H1 (cell line): ENCODE data around the gene TMEM151B. TPM values are rescaled to one million over a fixed set of nuclear protein-coding genes. Genes with fewer than 3 reads are reported as not detected.

Experiments used
- ATF2 ChIP-seq: IDR thresholded peaks from 2 replicates; pipeline ENCODE4 v1.6.1; 2012; ENCODE audit warnings: low read length, inconsistent platforms
- HDAC2 ChIP-seq, 2 experiments: fragments of 300-600 bp in 1 of 2; sonication (generic) in 1 of 2; IDR thresholded peaks; 2 replicates each; pipeline ENCODE4 v1.6.1; 2011 to 2012; ENCODE audit warnings: low read depth in 2 of 2, low read length in 2 of 2, mild to moderate bottlenecking in 2 of 2, moderate library complexity in 2 of 2, borderline replicate concordance in 1 of 2, inconsistent platforms in 1 of 2
- KDM5A ChIP-seq: fragments of 200-600 bp; IDR thresholded peaks from 2 replicates; pipeline ENCODE4 v1.7.1; 2012; ENCODE audit warnings: mild to moderate bottlenecking, low read length, inconsistent platforms, mixed read lengths
- POU5F1 ChIP-seq: IDR thresholded peaks from 2 replicates; pipeline ENCODE4 v1.6.1; 2011; ENCODE audit warnings: low read depth, mild to moderate bottlenecking, low read length, moderate library complexity
- RBBP5 ChIP-seq: IDR thresholded peaks from 2 replicates; pipeline ENCODE4 v1.7.1; 2012; ENCODE audit warnings: low read depth, mild to moderate bottlenecking, inconsistent platforms, low read length, moderate library complexity, borderline replicate concordance
- SAP30 ChIP-seq: fragments of 300-600 bp; sonication (generic); IDR thresholded peaks from 2 replicates; pipeline ENCODE4 v1.7.1; 2012; ENCODE audit warnings: low read length, moderate library complexity, mild to moderate bottlenecking, inconsistent platforms; ENCODE audit not compliant: insufficient read depth, insufficient replicate concordance
- polyA plus RNA-seq, 7 experiments: library from polyadenylated mRNA; depleted of rRNA in 3 of 7; stranded (reverse) in 5 of 7; unstranded in 2 of 7; fragments of >200 nt in 5 of 7; fragments of 200-250 nt in 2 of 7; gene quantifications; 1 replicate in 5 of 7; 2 replicates in 1 of 7; 4 replicates in 1 of 7; pipeline versions ENCODE4 v1.2.1 to v1.2.3, GENCODE V29; 2011 to 2013; ENCODE audit warnings: missing spikeins in 2 of 7, mixed read lengths in 2 of 7
- total RNA-seq: library from RNA; stranded (reverse); fragmentation: NEBNext Ultra II Directional; extraction: Animal tissue kit (Norgen Biotek cat#: 25700); gene quantifications from 2 replicates; pipeline ENCODE4 v1.2.1, GENCODE V29; 2021
- TF ChIP-seq, protein P1 (sequence below): fragments of 300-600 bp; sonication (generic); IDR thresholded peaks from 2 replicates; pipeline ENCODE4 v1.7.1; 2012; ENCODE audit warnings: low read length, moderate library complexity, mild to moderate bottlenecking, inconsistent platforms; ENCODE audit not compliant: insufficient replicate concordance

TMEM151B gene
- total and polyA plus RNA-seq, 2 of the 8 experiments (the other 6 are each of a cell fraction or from before 2014, with no cell fraction given), result 8.0 to 15.5 TPM

DNA sequence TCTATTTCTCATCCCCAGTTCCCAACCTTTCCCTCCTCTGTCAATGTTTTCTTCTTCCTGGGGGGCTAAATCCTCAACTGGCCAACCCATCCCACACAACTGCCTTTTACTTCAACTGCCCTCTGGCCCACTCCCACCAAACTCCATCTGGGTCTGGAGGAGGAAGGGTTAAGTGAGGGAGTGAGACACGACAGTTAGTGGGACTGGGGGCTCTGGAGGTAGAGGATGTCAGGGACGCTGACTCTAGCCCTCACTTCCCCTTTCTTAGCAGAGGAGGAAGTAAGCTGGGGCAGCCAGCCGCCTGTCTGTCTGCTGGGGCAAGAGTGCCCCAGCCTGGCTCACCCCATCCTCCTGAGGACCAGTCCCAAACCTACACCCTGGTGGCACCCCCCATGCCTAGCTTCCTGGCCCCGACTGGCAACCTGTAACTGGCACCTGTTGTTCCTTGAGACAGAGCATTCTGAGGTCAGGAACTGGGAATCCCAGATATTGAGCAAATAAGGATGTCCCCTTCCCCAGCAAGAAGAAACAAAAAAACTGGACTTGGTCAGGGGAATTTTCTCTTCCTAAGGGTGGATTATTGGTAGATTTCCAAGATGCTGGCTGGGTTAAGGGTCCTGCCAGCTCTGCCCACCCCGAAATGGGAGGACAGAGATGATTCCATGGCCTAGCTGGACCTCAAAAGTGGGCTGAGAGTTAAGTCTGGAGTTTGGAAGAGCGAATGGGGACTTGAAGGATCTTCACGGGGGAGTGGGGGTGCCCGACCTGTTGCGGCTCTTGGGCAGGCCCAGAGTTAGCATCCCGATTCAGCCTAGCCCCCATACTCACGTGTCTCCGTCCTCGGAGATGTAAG, 5.9 kb upstream of the TMEM151B start (continued):
- TF ChIP-seq, protein P1, sequence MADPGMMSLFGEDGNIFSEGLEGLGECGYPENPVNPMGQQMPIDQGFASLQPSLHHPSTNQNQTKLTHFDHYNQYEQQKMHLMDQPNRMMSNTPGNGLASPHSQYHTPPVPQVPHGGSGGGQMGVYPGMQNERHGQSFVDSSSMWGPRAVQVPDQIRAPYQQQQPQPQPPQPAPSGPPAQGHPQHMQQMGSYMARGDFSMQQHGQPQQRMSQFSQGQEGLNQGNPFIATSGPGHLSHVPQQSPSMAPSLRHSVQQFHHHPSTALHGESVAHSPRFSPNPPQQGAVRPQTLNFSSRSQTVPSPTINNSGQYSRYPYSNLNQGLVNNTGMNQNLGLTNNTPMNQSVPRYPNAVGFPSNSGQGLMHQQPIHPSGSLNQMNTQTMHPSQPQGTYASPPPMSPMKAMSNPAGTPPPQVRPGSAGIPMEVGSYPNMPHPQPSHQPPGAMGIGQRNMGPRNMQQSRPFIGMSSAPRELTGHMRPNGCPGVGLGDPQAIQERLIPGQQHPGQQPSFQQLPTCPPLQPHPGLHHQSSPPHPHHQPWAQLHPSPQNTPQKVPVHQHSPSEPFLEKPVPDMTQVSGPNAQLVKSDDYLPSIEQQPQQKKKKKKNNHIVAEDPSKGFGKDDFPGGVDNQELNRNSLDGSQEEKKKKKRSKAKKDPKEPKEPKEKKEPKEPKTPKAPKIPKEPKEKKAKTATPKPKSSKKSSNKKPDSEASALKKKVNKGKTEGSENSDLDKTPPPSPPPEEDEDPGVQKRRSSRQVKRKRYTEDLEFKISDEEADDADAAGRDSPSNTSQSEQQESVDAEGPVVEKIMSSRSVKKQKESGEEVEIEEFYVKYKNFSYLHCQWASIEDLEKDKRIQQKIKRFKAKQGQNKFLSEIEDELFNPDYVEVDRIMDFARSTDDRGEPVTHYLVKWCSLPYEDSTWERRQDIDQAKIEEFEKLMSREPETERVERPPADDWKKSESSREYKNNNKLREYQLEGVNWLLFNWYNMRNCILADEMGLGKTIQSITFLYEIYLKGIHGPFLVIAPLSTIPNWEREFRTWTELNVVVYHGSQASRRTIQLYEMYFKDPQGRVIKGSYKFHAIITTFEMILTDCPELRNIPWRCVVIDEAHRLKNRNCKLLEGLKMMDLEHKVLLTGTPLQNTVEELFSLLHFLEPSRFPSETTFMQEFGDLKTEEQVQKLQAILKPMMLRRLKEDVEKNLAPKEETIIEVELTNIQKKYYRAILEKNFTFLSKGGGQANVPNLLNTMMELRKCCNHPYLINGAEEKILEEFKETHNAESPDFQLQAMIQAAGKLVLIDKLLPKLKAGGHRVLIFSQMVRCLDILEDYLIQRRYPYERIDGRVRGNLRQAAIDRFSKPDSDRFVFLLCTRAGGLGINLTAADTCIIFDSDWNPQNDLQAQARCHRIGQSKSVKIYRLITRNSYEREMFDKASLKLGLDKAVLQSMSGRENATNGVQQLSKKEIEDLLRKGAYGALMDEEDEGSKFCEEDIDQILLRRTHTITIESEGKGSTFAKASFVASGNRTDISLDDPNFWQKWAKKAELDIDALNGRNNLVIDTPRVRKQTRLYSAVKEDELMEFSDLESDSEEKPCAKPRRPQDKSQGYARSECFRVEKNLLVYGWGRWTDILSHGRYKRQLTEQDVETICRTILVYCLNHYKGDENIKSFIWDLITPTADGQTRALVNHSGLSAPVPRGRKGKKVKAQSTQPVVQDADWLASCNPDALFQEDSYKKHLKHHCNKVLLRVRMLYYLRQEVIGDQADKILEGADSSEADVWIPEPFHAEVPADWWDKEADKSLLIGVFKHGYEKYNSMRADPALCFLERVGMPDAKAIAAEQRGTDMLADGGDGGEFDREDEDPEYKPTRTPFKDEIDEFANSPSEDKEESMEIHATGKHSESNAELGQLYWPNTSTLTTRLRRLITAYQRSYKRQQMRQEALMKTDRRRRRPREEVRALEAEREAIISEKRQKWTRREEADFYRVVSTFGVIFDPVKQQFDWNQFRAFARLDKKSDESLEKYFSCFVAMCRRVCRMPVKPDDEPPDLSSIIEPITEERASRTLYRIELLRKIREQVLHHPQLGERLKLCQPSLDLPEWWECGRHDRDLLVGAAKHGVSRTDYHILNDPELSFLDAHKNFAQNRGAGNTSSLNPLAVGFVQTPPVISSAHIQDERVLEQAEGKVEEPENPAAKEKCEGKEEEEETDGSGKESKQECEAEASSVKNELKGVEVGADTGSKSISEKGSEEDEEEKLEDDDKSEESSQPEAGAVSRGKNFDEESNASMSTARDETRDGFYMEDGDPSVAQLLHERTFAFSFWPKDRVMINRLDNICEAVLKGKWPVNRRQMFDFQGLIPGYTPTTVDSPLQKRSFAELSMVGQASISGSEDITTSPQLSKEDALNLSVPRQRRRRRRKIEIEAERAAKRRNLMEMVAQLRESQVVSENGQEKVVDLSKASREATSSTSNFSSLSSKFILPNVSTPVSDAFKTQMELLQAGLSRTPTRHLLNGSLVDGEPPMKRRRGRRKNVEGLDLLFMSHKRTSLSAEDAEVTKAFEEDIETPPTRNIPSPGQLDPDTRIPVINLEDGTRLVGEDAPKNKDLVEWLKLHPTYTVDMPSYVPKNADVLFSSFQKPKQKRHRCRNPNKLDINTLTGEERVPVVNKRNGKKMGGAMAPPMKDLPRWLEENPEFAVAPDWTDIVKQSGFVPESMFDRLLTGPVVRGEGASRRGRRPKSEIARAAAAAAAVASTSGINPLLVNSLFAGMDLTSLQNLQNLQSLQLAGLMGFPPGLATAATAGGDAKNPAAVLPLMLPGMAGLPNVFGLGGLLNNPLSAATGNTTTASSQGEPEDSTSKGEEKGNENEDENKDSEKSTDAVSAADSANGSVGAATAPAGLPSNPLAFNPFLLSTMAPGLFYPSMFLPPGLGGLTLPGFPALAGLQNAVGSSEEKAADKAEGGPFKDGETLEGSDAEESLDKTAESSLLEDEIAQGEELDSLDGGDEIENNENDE, result no peak
- TF ChIP-seq ATF2 (no peak), SAP30 (no peak), RBBP5 (no peak), POU5F1 (no peak), HDAC2 (IDR thresholded peaks at IDR 0.05; ENCODE audit: borderline replicate concordance in 1 of 2, low read depth in 2 of 2, low read length in 2 of 2) (no peak), KDM5A (no peak)
